ENCODE results near the gene TFCP2L1.

The TFCP2L1 gene

GRCh38 chr2:121173806-121174205 lies 111.2 kb downstream of the TFCP2L1 start:
- peaks cover 11% of the 10 kb centered on the region in 2 donors for H3K9me3 Mint-ChIP-seq
- H3K27me3 Mint-ChIP-seq: peaks cover 11 to 21% of the 10 kb centered on the region in 2 donors
- H3K4me1 Mint-ChIP-seq: no peaks in the 10 kb centered on the region
- H3K36me3 Mint-ChIP-seq: peaks cover 0 to 2% of the 10 kb centered on the region in 2 donors
- no peak overlapping the region for H3K4me3 Mint-ChIP-seq
- no peak overlapping the region for H3K27ac Mint-ChIP-seq
- ATAC-seq (replicated peaks) (no peak), DNase-seq (no peak)

- H3K27me3 Mint-ChIP-seq: peaks cover 6 to 21% of the 10 kb centered on the region in 2 donors
- peaks cover 11% of the 10 kb centered on the region in 2 donors for H3K9me3 Mint-ChIP-seq
- no peaks in the 10 kb centered on the region for H3K4me1 Mint-ChIP-seq
- no peak for ATAC-seq (replicated peaks)
- no peaks in the 10 kb centered on the region for H3K36me3 Mint-ChIP-seq
- no peak for DNase-seq
- no peak overlapping the region for H3K27ac Mint-ChIP-seq
- H3K4me3 Mint-ChIP-seq: no peak overlapping the region
Observed at GRCh38 chr2:121173112-121173511, 111.9 kb downstream of the TFCP2L1 start.

- no peak for DNase-seq
- no peak overlapping the region for H3K27ac Mint-ChIP-seq
- no peaks in the 10 kb centered on the region for H3K4me1 Mint-ChIP-seq
- H3K36me3 Mint-ChIP-seq: no peaks in the 10 kb centered on the region
- H3K4me3 Mint-ChIP-seq: no peak overlapping the region
- no peak for ATAC-seq (replicated peaks)
- peaks cover 11% of the 10 kb centered on the region in 2 donors for H3K9me3 Mint-ChIP-seq
- H3K27me3 Mint-ChIP-seq: peaks cover 6 to 21% of the 10 kb centered on the region in 2 donors
Observed at GRCh38 chr2:121172456-121172855, 112.5 kb downstream of the TFCP2L1 start.

- peaks cover 6 to 21% of the 10 kb centered on the region in 2 donors for H3K27me3 Mint-ChIP-seq
- peaks cover 11% of the 10 kb centered on the region in 2 donors for H3K9me3 Mint-ChIP-seq
- ATAC-seq (replicated peaks): no peak
- no peaks in the 10 kb centered on the region for H3K36me3 Mint-ChIP-seq
- no peak overlapping the region for H3K27ac Mint-ChIP-seq
- no peaks in the 10 kb centered on the region for H3K4me1 Mint-ChIP-seq
- H3K4me3 Mint-ChIP-seq: no peak overlapping the region
- no peak for DNase-seq
Observed at GRCh38 chr2:121171625-121172119, 113.3 kb downstream of the TFCP2L1 start.

- Mint-ChIP-seq H3K27ac (no peak overlapping the region), H3K36me3 (no peaks in the 10 kb centered on the region), H3K27me3 (peaks cover 0 to 21% of the 10 kb centered on the region in 2 donors), H3K4me3 (no peak overlapping the region), H3K9me3 (peaks cover 11% of the 10 kb centered on the region in 2 donors), H3K4me1 (no peaks in the 10 kb centered on the region)
- DNase-seq (no peak), ATAC-seq (replicated peaks) (no peak)
Observed at GRCh38 chr2:121170577-121170976, 114.4 kb downstream of the TFCP2L1 start.

- H3K27me3 Mint-ChIP-seq: peaks cover 0 to 16% of the 10 kb centered on the region in 2 donors
- ATAC-seq (replicated peaks) (no peak), DNase-seq (no peak)
- no peak overlapping the region for H3K4me3 Mint-ChIP-seq
- H3K4me1 Mint-ChIP-seq: no peaks in the 10 kb centered on the region
- no peaks in the 10 kb centered on the region for H3K36me3 Mint-ChIP-seq
- no peak overlapping the region for H3K27ac Mint-ChIP-seq
- H3K9me3 Mint-ChIP-seq: peaks cover 11 to 14% of the 10 kb centered on the region in 2 donors
Observed at GRCh38 chr2:121167411-121167810, 117.6 kb downstream of the TFCP2L1 start.
